HG03521 (cell line): ENCODE results near the gene EDA.

ENCODE experiments used
- ATAC-seq: cut with Tn5 transposase; IDR thresholded peaks from one replicate; pipeline ENCODE4 v1.9.1; 2021; ENCODE audit warnings: mild to moderate bottlenecking, moderate library complexity; ENCODE audit not compliant: unreplicated experiment

EDA gene

DNA sequence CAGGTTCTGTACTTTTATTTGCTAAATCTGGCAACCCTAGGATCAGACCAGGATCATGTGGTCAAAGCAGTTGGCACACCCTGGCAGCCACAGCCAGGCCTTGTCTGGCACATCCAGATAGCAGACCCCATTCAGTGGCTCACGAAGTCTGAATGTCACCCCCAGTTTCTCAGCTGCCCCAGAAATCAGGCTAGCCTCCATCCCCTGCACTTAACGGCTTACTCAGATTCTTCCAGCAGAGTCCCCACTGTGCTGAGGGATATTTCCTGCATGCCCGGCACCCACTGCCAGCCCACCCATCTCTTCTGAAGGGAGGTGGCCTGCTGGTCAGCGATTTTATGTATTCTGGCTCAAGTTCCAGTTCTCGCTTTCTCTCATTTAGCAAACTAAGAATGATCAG lies 438.5 kb downstream of the EDA start:
- ATAC-seq = no peak

DNA sequence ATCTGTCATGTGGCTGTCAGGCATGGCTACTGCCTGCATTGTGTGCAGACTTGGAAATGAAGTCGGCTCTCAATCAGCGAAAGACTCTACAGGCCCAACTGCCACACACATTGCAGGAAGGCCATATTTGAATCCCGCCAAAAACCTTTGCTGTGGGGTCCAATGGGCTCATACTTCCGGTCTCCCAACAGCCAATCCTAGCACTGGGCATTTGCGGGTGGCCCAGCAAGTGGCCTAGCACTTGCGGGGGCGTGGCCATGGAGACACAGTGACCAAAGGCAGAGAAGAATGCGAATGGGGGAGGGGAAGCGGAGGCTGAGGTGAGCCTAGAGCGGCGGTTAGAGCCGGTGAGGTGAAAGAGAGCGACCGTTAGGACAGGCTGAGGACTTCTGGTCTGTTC lies 446.2 kb downstream of the EDA start, which contains the start of gene OTUD6A:
TSS of gene OTUD6A (plus strand) at position 382 of the 400 bp plus-strand sequence. CDS start 68 bp downstream, outside the sequence.
- ATAC-seq = no peak

DNA sequence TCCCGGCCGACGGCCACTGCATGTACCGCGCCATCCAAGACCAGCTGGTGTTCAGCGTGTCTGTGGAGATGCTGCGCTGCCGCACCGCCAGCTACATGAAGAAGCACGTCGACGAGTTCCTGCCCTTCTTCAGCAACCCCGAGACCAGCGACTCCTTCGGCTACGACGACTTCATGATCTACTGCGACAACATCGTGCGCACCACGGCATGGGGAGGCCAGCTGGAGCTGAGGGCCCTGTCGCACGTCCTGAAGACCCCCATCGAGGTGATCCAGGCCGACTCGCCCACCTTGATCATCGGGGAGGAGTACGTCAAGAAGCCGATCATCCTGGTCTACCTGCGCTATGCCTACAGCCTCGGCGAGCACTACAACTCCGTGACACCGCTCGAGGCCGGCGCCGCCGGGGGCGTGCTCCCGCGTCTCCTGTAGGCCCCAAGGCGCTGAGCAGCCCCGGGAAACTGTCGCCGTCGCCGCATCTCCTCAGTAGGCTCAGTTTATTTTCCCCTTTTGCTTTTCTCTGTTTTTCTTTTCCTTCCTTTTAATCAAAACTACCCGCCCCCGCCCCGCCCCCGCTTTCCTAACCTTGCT lies 447.1 kb downstream of the EDA start:
- ATAC-seq = no peak

DNA sequence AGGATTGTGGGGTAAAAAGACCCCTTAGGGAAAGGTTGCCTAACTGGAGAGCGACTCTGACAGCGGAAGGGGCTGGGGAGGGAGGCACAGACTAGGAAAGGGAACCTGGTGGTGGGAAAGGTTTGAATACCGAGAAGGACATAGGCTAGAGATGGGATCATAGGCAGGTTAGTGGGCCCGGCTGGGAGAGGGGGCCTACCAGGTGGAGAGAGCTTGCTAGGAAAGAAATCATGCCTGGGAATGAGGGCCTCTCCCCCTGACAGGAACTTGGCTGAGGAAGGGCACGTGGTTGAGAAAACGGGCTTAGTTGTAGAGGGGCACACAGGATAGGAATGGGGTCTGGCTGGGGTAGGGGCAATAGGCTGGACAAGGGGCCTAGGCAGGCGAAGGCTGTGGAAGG lies 450.7 kb downstream of the EDA start:
- no peak for ATAC-seq

DNA sequence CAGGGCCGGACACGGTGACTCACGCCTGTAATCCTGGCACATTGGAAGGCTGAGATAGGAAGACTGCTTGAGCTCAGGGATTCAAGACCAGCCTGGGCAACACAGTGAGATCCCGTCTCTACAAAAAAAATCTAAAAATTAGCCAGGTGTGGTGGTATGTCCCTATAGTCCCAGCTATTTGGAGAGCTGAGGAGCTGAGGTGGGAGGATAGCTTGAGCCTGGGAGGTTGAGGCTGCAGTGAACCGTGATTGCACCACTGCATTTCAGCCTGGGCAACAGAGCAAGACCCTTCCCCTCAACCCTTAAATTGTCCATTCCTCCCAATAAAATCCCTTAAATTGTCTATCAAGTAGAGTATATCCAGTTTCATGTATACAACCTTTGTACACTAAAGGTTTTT lies 463.4 kb downstream of the EDA start:
- no peak for ATAC-seq

DNA sequence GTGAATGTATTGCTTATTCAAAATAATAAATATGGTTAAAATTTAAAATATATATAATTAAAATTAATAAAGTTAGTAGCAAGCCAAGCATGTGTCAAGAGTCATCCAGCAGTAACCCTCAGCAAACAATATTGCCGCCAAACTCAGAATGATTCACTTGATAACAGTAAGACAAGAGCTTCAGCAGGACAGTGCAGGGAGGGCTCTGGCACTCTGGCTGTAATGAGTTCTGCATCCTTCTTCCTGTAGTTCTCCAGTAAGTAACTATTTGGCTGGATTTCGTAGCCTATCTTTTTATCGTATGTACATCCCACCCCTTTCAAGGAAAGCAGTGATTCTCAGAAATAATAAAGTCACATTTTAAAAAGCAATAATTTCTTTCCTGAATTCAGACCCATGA lies 464.0 kb downstream of the EDA start:
- ATAC-seq = no peak

DNA sequence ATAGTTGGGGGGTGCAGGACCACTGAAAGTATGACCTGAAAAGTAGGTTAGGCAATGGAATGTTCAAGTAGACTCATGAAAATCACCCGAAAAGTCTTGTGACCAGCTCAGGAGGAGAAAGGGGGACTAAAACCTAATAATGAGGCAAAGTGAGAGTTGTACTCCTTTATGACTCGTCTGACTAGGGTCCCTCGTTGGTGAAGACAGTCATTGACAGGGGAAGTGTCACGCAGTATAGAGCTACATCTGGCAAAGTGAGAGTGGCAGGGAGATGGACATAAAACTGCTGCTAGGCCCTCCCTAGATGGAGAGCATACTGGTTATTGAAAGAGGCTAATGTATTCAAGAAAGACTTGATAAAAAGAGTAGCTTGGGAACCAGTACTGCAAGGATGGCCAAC lies 466.8 kb downstream of the EDA start:
- ATAC-seq = no peak

DNA sequence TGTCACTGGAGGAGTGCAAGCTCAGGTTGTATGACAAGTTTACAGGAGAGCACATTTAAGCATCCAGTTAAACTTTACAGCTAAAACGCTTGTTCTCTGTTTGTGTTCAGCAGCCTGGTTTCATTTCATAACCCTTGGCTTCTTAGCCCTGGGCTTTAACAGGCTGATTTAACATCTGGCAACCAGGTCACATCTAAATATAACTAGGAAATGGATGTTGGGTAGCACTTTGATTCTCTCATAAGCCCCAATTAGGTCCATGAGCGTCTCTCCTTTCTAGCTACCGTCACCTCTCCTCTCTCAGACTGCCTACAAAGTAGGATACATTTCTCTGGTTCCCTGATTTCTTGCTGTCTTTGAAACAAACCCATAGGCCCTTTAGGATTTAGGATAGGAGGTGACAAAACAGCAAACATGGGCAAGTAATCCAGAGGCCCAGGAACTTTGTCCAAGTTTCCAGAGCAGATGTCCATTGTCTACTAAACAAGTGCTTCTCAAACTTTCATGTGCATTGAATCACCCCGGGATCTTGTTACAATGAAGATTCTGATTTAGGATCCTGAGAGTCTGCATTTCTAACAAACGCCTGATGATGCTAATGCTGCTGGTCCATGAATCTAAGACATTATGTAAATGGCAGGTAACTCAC lies 468.8 kb downstream of the EDA start:
- ATAC-seq = no peak

DNA sequence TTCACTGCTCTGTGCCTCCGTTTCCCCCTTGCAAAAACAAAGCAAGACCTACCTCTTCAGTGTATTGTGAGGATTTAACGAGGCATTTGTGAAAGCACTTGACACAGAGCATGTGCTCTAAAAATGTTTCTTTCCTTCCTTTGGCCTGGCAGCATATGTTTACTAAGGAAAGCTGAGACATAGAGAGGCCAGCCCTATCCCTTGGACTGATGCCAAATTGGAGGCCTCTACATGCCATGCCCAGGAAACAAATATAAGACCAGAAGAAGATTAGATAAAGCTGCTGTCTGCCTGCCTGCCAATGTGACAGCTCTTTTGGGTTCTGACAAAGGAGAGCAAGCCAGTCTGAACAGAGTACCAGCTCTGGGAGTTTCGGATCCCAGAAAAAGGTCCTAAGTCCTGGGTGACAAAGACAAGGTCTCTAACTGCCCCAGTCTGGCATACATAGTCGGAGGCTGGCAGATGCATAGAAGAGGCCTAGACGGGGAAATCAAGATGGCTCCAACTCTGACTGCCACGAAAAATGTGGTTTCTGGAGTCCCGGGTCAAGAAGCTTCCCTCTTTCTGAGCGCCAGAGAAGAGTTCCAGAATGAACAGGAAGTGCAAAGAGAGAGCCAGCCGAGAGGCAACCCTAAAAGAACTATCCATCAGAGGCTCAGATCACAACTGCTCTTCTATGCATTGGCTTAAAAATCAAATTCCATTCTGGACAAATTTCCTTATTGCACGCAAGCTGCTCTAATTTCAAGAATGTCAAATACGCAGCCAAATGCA lies 472.1 kb downstream of the EDA start:
- ATAC-seq = no peak

DNA sequence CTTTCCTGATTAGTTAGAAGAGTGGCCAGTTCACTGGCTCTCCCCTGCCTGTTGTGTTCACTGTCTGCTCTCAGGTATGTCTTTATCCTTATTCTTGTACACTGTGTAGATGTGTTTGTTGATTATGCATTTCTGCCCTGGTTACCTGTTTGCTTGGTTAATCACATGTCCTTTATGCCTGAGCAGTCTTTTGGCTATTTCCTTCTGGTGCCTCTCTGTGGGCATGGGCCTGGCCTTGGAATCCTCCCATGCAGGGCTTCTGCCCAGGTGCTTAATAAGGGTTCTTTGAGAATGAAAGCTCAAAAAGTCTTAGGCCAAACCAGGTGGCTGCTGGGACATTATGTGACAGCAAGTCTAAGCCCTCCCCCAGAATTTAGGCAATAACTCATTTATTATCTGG lies 472.8 kb downstream of the EDA start:
- no peak for ATAC-seq
